Measurements from ENCODE around the gene REV1. TPM values are rescaled to one million over a fixed set of nuclear protein-coding genes. Genes with fewer than 3 reads are reported as not detected.

Gene REV1
- 10 to 100 TPM; 27.9 to 29.0 TPM for total RNA-seq

GRCh38 chr2:99489761-99490622 lies at the start of gene REV1:
Gene REV1, minus strand, starts transcription at chr2:99490017. Its CDS starts 25,042 bp downstream, at chr2:99464975.

Other genes with a start within 250 kb of the REV1 start
- gene LYG2, start 234.4 kb downstream of the REV1 start, total RNA-seq: not detected
- gene LYG1, start 188.8 kb downstream of the REV1 start, total RNA-seq: not detected
- 10 to 100 TPM; 74.0 to 94.2 TPM for gene TXNDC9, start 153.7 kb downstream of the REV1 start, total RNA-seq
- gene EIF5B, start 152.6 kb downstream of the REV1 start, total RNA-seq: 10 to 100 TPM; 16.9 to 20.6 TPM